GM21576 (cell line): Measurements from ENCODE around the gene ZNF555.
"Not testable (repeated sequence)": the region's sequence is repeated elsewhere in the genome, so short reads cannot be mapped to it uniquely, and the experiment has no call there.

Experiments used
- ATAC-seq: cut with Tn5 transposase; IDR thresholded peaks from one replicate; pipeline ENCODE4 v1.9.1; 2021; ENCODE audit warnings: mild to moderate bottlenecking, moderate library complexity; ENCODE audit not compliant: unreplicated experiment

ZNF555 gene

GRCh38 chr19:2840794-2841791 lies at the start of gene ZNF555:
TSS of gene ZNF555 (plus strand) at chr19:2841475. CDS start at chr19:2841573, 98 bp downstream.
- peak; percentile 90 for ATAC-seq

GRCh38 chr19:2791876-2792275 lies 49.4 kb upstream of the ZNF555 start:
- no peak for ATAC-seq

- not testable (repeated sequence) for ATAC-seq
Measured at GRCh38 chr19:2792666-2793065, 48.6 kb upstream of the ZNF555 start.

- ATAC-seq, result no peak
Measured at GRCh38 chr19:2793126-2793525, 48.1 kb upstream of the ZNF555 start.

GRCh38 chr19:2793577-2793976 lies 47.7 kb upstream of the ZNF555 start:
- ATAC-seq, result no peak

- no peak for ATAC-seq
Measured at GRCh38 chr19:2795827-2796658, 45.2 kb upstream of the ZNF555 start.

- ATAC-seq, result no peak
Measured at GRCh38 chr19:2796659-2797266, 44.5 kb upstream of the ZNF555 start.

- ATAC-seq, result no peak
Measured at GRCh38 chr19:2797280-2797679, 44.0 kb upstream of the ZNF555 start.

GRCh38 chr19:2798158-2798685 lies 43.1 kb upstream of the ZNF555 start:
- no peak for ATAC-seq

- no peak for ATAC-seq
Measured at GRCh38 chr19:2798733-2799132, 42.5 kb upstream of the ZNF555 start.

GRCh38 chr19:2799273-2800020 lies 41.8 kb upstream of the ZNF555 start:
- no peak for ATAC-seq

- no peak for ATAC-seq
Measured at GRCh38 chr19:2800506-2800905, 40.8 kb upstream of the ZNF555 start.

GRCh38 chr19:2802826-2803225 lies 38.4 kb upstream of the ZNF555 start:
- ATAC-seq, result no peak

- ATAC-seq, result no peak
Measured at GRCh38 chr19:2803486-2804155, 37.7 kb upstream of the ZNF555 start.

- ATAC-seq, result no peak
Measured at GRCh38 chr19:2804156-2805004, 36.9 kb upstream of the ZNF555 start.

GRCh38 chr19:2805261-2805900 lies 35.9 kb upstream of the ZNF555 start:
- no peak for ATAC-seq

GRCh38 chr19:2805991-2806649 lies 35.2 kb upstream of the ZNF555 start:
- no peak for ATAC-seq
